HG02885 (cell line): ENCODE measurements around the gene KIF5A.
"Not testable (repeated sequence)": the region's sequence is repeated elsewhere in the genome, so short reads cannot be mapped to it uniquely, and the experiment has no call there.

ENCODE experiments used
- ATAC-seq: cut with Tn5 transposase; IDR thresholded peaks from one replicate; pipeline ENCODE4 v1.9.1; 2021; ENCODE audit warnings: mild to moderate bottlenecking; ENCODE audit not compliant: unreplicated experiment, poor library complexity

Gene KIF5A

GRCh38 chr12:57549909-57550640, at the start of gene KIF5A:
Gene KIF5A, plus strand, starts transcription at chr12:57550044. Its CDS starts 228 bp downstream, at chr12:57550272.
- ATAC-seq, result peak; percentile 27

GRCh38 chr12:57500213-57500612, 49.6 kb upstream of the KIF5A start:
- no peak for ATAC-seq

- not testable (repeated sequence) for ATAC-seq
Observed at GRCh38 chr12:57502311-57502969, 47.4 kb upstream of the KIF5A start.

- not testable (repeated sequence) for ATAC-seq
Observed at GRCh38 chr12:57506541-57506940, 43.3 kb upstream of the KIF5A start.

- not testable (repeated sequence) for ATAC-seq
Observed at GRCh38 chr12:57507796-57508195, 42.0 kb upstream of the KIF5A start.

- no peak for ATAC-seq
Observed at GRCh38 chr12:57511161-57511560, 38.7 kb upstream of the KIF5A start.

GRCh38 chr12:57511588-57512325, 38.1 kb upstream of the KIF5A start:
- ATAC-seq, result no peak

- no peak for ATAC-seq
Observed at GRCh38 chr12:57512665-57513064, 37.2 kb upstream of the KIF5A start.

- no peak for ATAC-seq
Observed at GRCh38 chr12:57513266-57513665, 36.6 kb upstream of the KIF5A start.

- ATAC-seq, result not testable (repeated sequence)
Observed at GRCh38 chr12:57513677-57514076, 36.2 kb upstream of the KIF5A start.

- ATAC-seq, result not testable (repeated sequence)
Observed at GRCh38 chr12:57514246-57514645, 35.6 kb upstream of the KIF5A start.

GRCh38 chr12:57514720-57515407, 35.0 kb upstream of the KIF5A start:
- no peak for ATAC-seq

GRCh38 chr12:57515408-57515933, 34.4 kb upstream of the KIF5A start:
- ATAC-seq, result no peak

- ATAC-seq, result no peak
Observed at GRCh38 chr12:57515934-57516541, 33.8 kb upstream of the KIF5A start.

- ATAC-seq, result no peak
Observed at GRCh38 chr12:57516617-57517153, 33.2 kb upstream of the KIF5A start.

GRCh38 chr12:57517187-57517586, 32.7 kb upstream of the KIF5A start:
- ATAC-seq, result no peak

GRCh38 chr12:57517718-57518117, 32.1 kb upstream of the KIF5A start:
- not testable (repeated sequence) for ATAC-seq

GRCh38 chr12:57518176-57518919, 31.5 kb upstream of the KIF5A start:
- ATAC-seq, result no peak
